ENCODE results near the gene MLST8.

The MLST8 gene

GRCh38 chr16:2196981-2197511, 8.2 kb upstream of the MLST8 start:
- Histone ChIP-seq H3K4me3 (ENCODE audit: low read depth in 1 of 2, low read length in 1 of 2) (no peak overlapping the region), H3K27me3 (peaks cover 88% of the 10 kb centered on the region), H3K4me1 (ENCODE audit: control insufficient read depth in 1 of 2, insufficient read depth in 1 of 2, low read depth in 1 of 2, low read length in 1 of 2) (peaks cover 0 to 11% of the 10 kb centered on the region in 2 experiments), H3K9me3 (no peaks in the 10 kb centered on the region), H3K27ac (no peak overlapping the region), H3K36me3 (no peaks in the 10 kb centered on the region)
- no peak for TF ChIP-seq CTCF (IDR thresholded peaks at IDR 0.05)

- Histone ChIP-seq H3K4me3 (ENCODE audit: low read depth in 1 of 2, low read length in 1 of 2) (no peak overlapping the region), H3K27ac (no peak overlapping the region), H3K9me3 (no peaks in the 10 kb centered on the region), H3K27me3 (peaks cover 90% of the 10 kb centered on the region), H3K4me1 (ENCODE audit: control insufficient read depth in 1 of 2, insufficient read depth in 1 of 2, low read depth in 1 of 2, low read length in 1 of 2) (peaks cover 0 to 11% of the 10 kb centered on the region in 2 experiments), H3K36me3 (no peaks in the 10 kb centered on the region)
- no peak for TF ChIP-seq CTCF (IDR thresholded peaks at IDR 0.05)
These were observed 7.5 kb upstream of the MLST8 start for GRCh38 chr16:2197765-2198164.

GRCh38 chr16:2198283-2198682, 7.0 kb upstream of the MLST8 start:
- no peaks in the 10 kb centered on the region for H3K36me3 ChIP-seq
- H3K9me3 ChIP-seq, result no peaks in the 10 kb centered on the region
- H3K4me3 ChIP-seq (ENCODE audit: low read depth in 1 of 2, low read length in 1 of 2), result no peak overlapping the region
- no peak for TF ChIP-seq CTCF (IDR thresholded peaks at IDR 0.05)
- H3K27me3 ChIP-seq, result peaks cover 85% of the 10 kb centered on the region
- H3K27ac ChIP-seq, result no peak overlapping the region
- peaks cover 0 to 11% of the 10 kb centered on the region in 2 experiments for H3K4me1 ChIP-seq (ENCODE audit: control insufficient read depth in 1 of 2, insufficient read depth in 1 of 2, low read depth in 1 of 2, low read length in 1 of 2)

- Histone ChIP-seq H3K4me1 (ENCODE audit: control insufficient read depth in 1 of 2, insufficient read depth in 1 of 2, low read depth in 1 of 2, low read length in 1 of 2) (peaks cover 0 to 11% of the 10 kb centered on the region in 2 experiments), H3K27me3 (peaks cover 76% of the 10 kb centered on the region), H3K36me3 (no peaks in the 10 kb centered on the region), H3K9me3 (no peaks in the 10 kb centered on the region), H3K27ac (no peak overlapping the region), H3K4me3 (ENCODE audit: low read depth in 1 of 2, low read length in 1 of 2) (no peak overlapping the region)
- TF ChIP-seq CTCF (IDR thresholded peaks at IDR 0.05), result no peak
These were observed 6.2 kb upstream of the MLST8 start for GRCh38 chr16:2199095-2199494.

GRCh38 chr16:2199621-2200139, 5.6 kb upstream of the MLST8 start:
- H3K4me1 ChIP-seq (ENCODE audit: control insufficient read depth in 1 of 2, insufficient read depth in 1 of 2, low read depth in 1 of 2, low read length in 1 of 2), result peaks cover 4 to 14% of the 10 kb centered on the region in 2 experiments
- no peak overlapping the region for H3K27ac ChIP-seq
- H3K36me3 ChIP-seq, result no peaks in the 10 kb centered on the region
- no peaks in the 10 kb centered on the region for H3K9me3 ChIP-seq
- TF ChIP-seq CTCF (IDR thresholded peaks at IDR 0.05), result no peak
- no peak overlapping the region for H3K4me3 ChIP-seq (ENCODE audit: low read depth in 1 of 2, low read length in 1 of 2)
- H3K27me3 ChIP-seq, result peaks cover 71% of the 10 kb centered on the region
